Endothelial cell of umbilical vein (primary cell): ENCODE results near the gene TSBP1. TPM values are rescaled to one million over a fixed set of nuclear protein-coding genes. Genes with fewer than 3 reads are reported as not detected.

Experiments used
- BruUV-seq: library from RNA; stranded (reverse); fragments of 400-500 nt; replicated peaks from 2 replicates; lab custom pipeline; 2021; lab: Mats Ljungman, UMichigan
- CTCF ChIA-PET: fragments of 300-600, 350-600 bp; sonication (Branson Sonifier 250); formaldehyde crosslinking; loops from one replicate; lab custom pipeline; 2021; ENCODE audit warnings: antibody characterized with exemption, inconsistent platforms; lab: Charles Lee
- POLR2A ChIA-PET: fragments of 300-600, 350-600 bp; sonication (Branson Sonifier 250); formaldehyde crosslinking; loops from one replicate; lab custom pipeline; 2021; ENCODE audit warnings: antibody characterized with exemption, inconsistent platforms; lab: Charles Lee
- DNase-seq: peaks from one replicate; pipeline ENCODE4 v3.0.0-alpha.2; 2011; ENCODE audit warnings: low read depth, low spot score
- FAIRE-seq: peaks from 2 replicates; lab custom pipeline; 2011; peaks lifted over from hg19 to GRCh38; lab: Jason Lieb, UNC
- H2AFZ ChIP-seq: 2 replicates; pipeline ENCODE4 v1.6.0; 2012; ENCODE audit warnings: low read depth, low read length, control low read depth, inconsistent platforms
- H3K27ac ChIP-seq: 2 replicates; pipeline ENCODE4 v1.5.1; 2011; ENCODE audit warnings: low read depth, mild to moderate bottlenecking, control low read depth, low read length, moderate library complexity; ENCODE audit not compliant: insufficient read depth
- H3K27me3 ChIP-seq, 2 experiments: 2 replicates each; pipeline versions ENCODE4 v1.6.0 to v1.6.1; 2011; ENCODE audit warnings: low read length in 2 of 2, mixed read lengths in 1 of 2; ENCODE audit not compliant: control insufficient read depth in 2 of 2, insufficient read depth in 2 of 2
- H3K36me3 ChIP-seq, 2 experiments: 2 replicates in 1 of 2; 3 replicates in 1 of 2; pipeline ENCODE4 v1.5.1; 2011; ENCODE audit warnings: low read length in 2 of 2, mild to moderate bottlenecking in 1 of 2, moderate library complexity in 1 of 2; ENCODE audit not compliant: control insufficient read depth in 2 of 2, insufficient read depth in 2 of 2; ENCODE audit errors: extremely low read depth in 1 of 2
- H3K4me1 ChIP-seq: 3 replicates; pipeline ENCODE4 v1.5.1; 2011; ENCODE audit warnings: mild to moderate bottlenecking, low read length; ENCODE audit not compliant: control insufficient read depth, insufficient read depth; ENCODE audit errors: extremely low read depth
- H3K4me2 ChIP-seq: 2 replicates; pipeline ENCODE4 v1.6.1; 2011; ENCODE audit warnings: low read length, control low read depth, mixed read lengths; ENCODE audit not compliant: insufficient read depth
- H3K4me3 ChIP-seq, 3 experiments: fragments of 200-600 bp in 1 of 3; sonication (generic), shearing (Covaris generic) in 1 of 3; replicated peaks in 1 of 3; 2 replicates each; pipeline ENCODE4 v1.5.1; 2011 to 2016; ENCODE audit warnings: control low read depth in 3 of 3, low read length in 3 of 3, mild to moderate bottlenecking in 2 of 3, inconsistent platforms in 1 of 3, low read depth in 1 of 3, moderate library complexity in 1 of 3; ENCODE audit not compliant: insufficient read depth in 1 of 3
- H3K79me2 ChIP-seq: 2 replicates; pipeline ENCODE4 v1.6.0; 2012; ENCODE audit warnings: low read length, inconsistent platforms; ENCODE audit not compliant: control insufficient read depth, insufficient read depth
- H3K9ac ChIP-seq: replicated peaks from 2 replicates; pipeline ENCODE3; 2011; ENCODE audit warnings: low read length, control low read depth; ENCODE audit not compliant: insufficient read depth; ENCODE audit errors: extremely low read depth
- H3K9me1 ChIP-seq: replicated peaks from 3 replicates; pipeline ENCODE4 v1.6.0; 2011; ENCODE audit warnings: mild to moderate bottlenecking, low read length; ENCODE audit not compliant: control insufficient read depth, insufficient read depth; ENCODE audit errors: extremely low read depth
- H3K9me3 ChIP-seq: replicated peaks from 2 replicates; pipeline ENCODE4 v1.5.1; 2012; ENCODE audit warnings: low read length, inconsistent platforms; ENCODE audit not compliant: control insufficient read depth, insufficient read depth
- H4K20me1 ChIP-seq: replicated peaks from 2 replicates; pipeline ENCODE3; 2011; ENCODE audit warnings: mild to moderate bottlenecking, low read length; ENCODE audit not compliant: control insufficient read depth, insufficient read depth; ENCODE audit errors: extremely low read depth
- EZH2 ChIP-seq: IDR thresholded peaks from 2 replicates; pipeline ENCODE4 v1.6.1; 2012; ENCODE audit warnings: borderline replicate concordance, low read depth, mild to moderate bottlenecking, moderate library complexity, low read length, inconsistent platforms; ENCODE audit not compliant: severe bottlenecking
- FOS ChIP-seq: IDR thresholded peaks from 2 replicates; pipeline ENCODE4 v1.6.1; 2011; ENCODE audit warnings: mild to moderate bottlenecking, low read length, moderate library complexity, borderline replicate concordance; ENCODE audit not compliant: insufficient read depth
- GATA2 ChIP-seq: IDR thresholded peaks from 2 replicates; pipeline ENCODE4 v1.7.0; 2011; ENCODE audit warnings: low read depth, mild to moderate bottlenecking, moderate library complexity, mixed read lengths, low read length; ENCODE audit not compliant: insufficient read length, insufficient read depth
- JUN ChIP-seq: IDR thresholded peaks from 2 replicates; pipeline ENCODE4 v1.6.1; 2011; ENCODE audit warnings: borderline replicate concordance, low read depth; ENCODE audit not compliant: insufficient read length, insufficient read depth
- MAX ChIP-seq: IDR thresholded peaks from 2 replicates; pipeline ENCODE4 v1.6.1; 2011; ENCODE audit not compliant: insufficient read depth, insufficient read length
- MYC ChIP-seq: IDR thresholded peaks from one replicate; pipeline ENCODE4 v1.6.1; 2011; ENCODE audit warnings: mild to moderate bottlenecking, low read depth, low read length
- POLR2A ChIP-seq: IDR thresholded peaks from 2 replicates; pipeline ENCODE4 v1.6.1; 2012; ENCODE audit warnings: low read depth, mild to moderate bottlenecking, control low read depth, low read length
- POLR2AphosphoS5 ChIP-seq: IDR thresholded peaks from 2 replicates; pipeline ENCODE4 v1.6.1; 2012; ENCODE audit warnings: low read depth, mild to moderate bottlenecking, control low read depth, low read length, moderate library complexity; ENCODE audit not compliant: insufficient read depth
- dilution Hi-C: fragments of 300-500 bp; cut with MboI; formaldehyde crosslinking; loops from one replicate; pipeline ENCODE4 v1.15.0; 2019; ENCODE audit warnings: low sequenced_read_pairs; ENCODE audit not compliant: extremely low pct_ligation_motif_present
- intact Hi-C: fragments of 100-400 bp; cut with micrococcal nuclease; formaldehyde crosslinking; loops from one replicate; pipeline ENCODE4 v1.10.0; 2022
- polyA plus RNA-seq, 4 experiments: library from polyadenylated mRNA; depleted of rRNA in 3 of 4; stranded (reverse) in 3 of 4; unstranded in 1 of 4; fragments of >200 nt; gene quantifications; 2 replicates each; pipeline versions ENCODE4 v1.2.1 to v1.2.3, GENCODE V29; 2011 to 2012; ENCODE audit warnings: missing spikeins in 1 of 4
- total RNA-seq: library from RNA; stranded (reverse); gene quantifications from 2 replicates; pipeline ENCODE4 v1.2.3, GENCODE V29; 2021
- TF ChIP-seq, protein P1 (sequence below), 2 donors: IDR thresholded peaks; 1 replicate in 1 of 2; 2 replicates in 1 of 2; pipeline ENCODE4 v1.5.1; 2011; ENCODE audit warnings: low read length in 2 of 2, mild to moderate bottlenecking in 2 of 2, moderate library complexity in 2 of 2, control low read depth in 1 of 2, inconsistent platforms in 1 of 2, low read depth in 1 of 2; ENCODE audit not compliant: insufficient read depth in 1 of 2; ENCODE audit errors: extremely low read depth in 1 of 2

The TSBP1 gene
- total and polyA plus RNA-seq, 2 donors (not counting 3 experiments of a cell fraction or from before 2014, with no cell fraction given): not detected

- H3K27ac ChIP-seq: no peak overlapping the region
- intact Hi-C loops: loop anchor here (5.0 kb wide), 1 partner anchor 96 kb away; no protein-coding TSS in a partner anchor
- FAIRE-seq (no peak), DNase-seq (no peak)
- H4K20me1 ChIP-seq: no peaks in the 10 kb centered on the region
- H3K9me1 ChIP-seq: no peaks in the 10 kb centered on the region
- dilution Hi-C loops: no loop called here
- H3K9me3 ChIP-seq: no peaks in the 10 kb centered on the region
- ChIA-PET POLR2A (no interaction called here), CTCF (no interaction called here)
- no peak overlapping the region for H3K9ac ChIP-seq
- no peaks in the 10 kb centered on the region for H3K36me3 ChIP-seq
- no peaks in the 10 kb centered on the region for H3K27me3 ChIP-seq
- BruUV-seq: no TSS peak
- no peak for TF ChIP-seq EZH2
- TF ChIP-seq POLR2AphosphoS5: no peak
- TF ChIP-seq MAX: no peak
- TF ChIP-seq, protein P1, sequence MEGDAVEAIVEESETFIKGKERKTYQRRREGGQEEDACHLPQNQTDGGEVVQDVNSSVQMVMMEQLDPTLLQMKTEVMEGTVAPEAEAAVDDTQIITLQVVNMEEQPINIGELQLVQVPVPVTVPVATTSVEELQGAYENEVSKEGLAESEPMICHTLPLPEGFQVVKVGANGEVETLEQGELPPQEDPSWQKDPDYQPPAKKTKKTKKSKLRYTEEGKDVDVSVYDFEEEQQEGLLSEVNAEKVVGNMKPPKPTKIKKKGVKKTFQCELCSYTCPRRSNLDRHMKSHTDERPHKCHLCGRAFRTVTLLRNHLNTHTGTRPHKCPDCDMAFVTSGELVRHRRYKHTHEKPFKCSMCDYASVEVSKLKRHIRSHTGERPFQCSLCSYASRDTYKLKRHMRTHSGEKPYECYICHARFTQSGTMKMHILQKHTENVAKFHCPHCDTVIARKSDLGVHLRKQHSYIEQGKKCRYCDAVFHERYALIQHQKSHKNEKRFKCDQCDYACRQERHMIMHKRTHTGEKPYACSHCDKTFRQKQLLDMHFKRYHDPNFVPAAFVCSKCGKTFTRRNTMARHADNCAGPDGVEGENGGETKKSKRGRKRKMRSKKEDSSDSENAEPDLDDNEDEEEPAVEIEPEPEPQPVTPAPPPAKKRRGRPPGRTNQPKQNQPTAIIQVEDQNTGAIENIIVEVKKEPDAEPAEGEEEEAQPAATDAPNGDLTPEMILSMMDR (IDR thresholded peaks at IDR 0.05; ENCODE audit: extremely low read depth in 1 of 2, insufficient read depth in 1 of 2, low read depth in 1 of 2, low read length in 2 of 2): no peak
- no peak for TF ChIP-seq FOS
- no peak overlapping the region for H2AFZ ChIP-seq
- no peak overlapping the region for H3K4me2 ChIP-seq
- H3K4me1 ChIP-seq: peaks cover 7% of the 10 kb centered on the region
- H3K4me3 ChIP-seq: no peak overlapping the region
- H3K79me2 ChIP-seq: no peaks in the 10 kb centered on the region
Measured at GRCh38 chr6:32353348-32353747, 18.4 kb downstream of the TSBP1 start.

- BruUV-seq: no TSS peak
- H3K27ac ChIP-seq: no peak overlapping the region
- H3K4me2 ChIP-seq: no peak overlapping the region
- H3K9me1 ChIP-seq: no peaks in the 10 kb centered on the region
- no peak overlapping the region for H2AFZ ChIP-seq
- DNase-seq (no peak), FAIRE-seq (no peak)
- H3K9ac ChIP-seq: no peak overlapping the region
- H3K9me3 ChIP-seq: no peaks in the 10 kb centered on the region
- no peaks in the 10 kb centered on the region for H3K79me2 ChIP-seq
- dilution Hi-C loops: no loop called here
- H3K27me3 ChIP-seq: peaks cover 0 to 3% of the 10 kb centered on the region in 2 experiments
- no peaks in the 10 kb centered on the region for H3K4me1 ChIP-seq
- CTCF ChIA-PET: no interaction called here
- H3K36me3 ChIP-seq: no peaks in the 10 kb centered on the region
- POLR2A ChIA-PET: no interaction called here
- H3K4me3 ChIP-seq: no peak overlapping the region
- H4K20me1 ChIP-seq: no peaks in the 10 kb centered on the region
- intact Hi-C loops: no loop called here
- TF ChIP-seq POLR2AphosphoS5 (no peak), MYC (no peak), GATA2 (no peak), FOS (no peak), JUN (no peak), POLR2A (no peak), EZH2 (no peak)
- TF ChIP-seq, protein P1 (IDR thresholded peaks at IDR 0.05; ENCODE audit: extremely low read depth in 1 of 2, insufficient read depth in 1 of 2, low read depth in 1 of 2, low read length in 2 of 2): no peak
Measured at GRCh38 chr6:32340242-32340641, 31.5 kb downstream of the TSBP1 start.
